ENCODE data around the gene PRR32. TPM values are rescaled to one million over a fixed set of nuclear protein-coding genes. Genes with fewer than 3 reads are reported as not detected.

The PRR32 gene
- total and polyA plus RNA-seq, 2 of the 8 experiments (the other 6 are each of a cell fraction or from before 2014, with no cell fraction given): not detected

DNA sequence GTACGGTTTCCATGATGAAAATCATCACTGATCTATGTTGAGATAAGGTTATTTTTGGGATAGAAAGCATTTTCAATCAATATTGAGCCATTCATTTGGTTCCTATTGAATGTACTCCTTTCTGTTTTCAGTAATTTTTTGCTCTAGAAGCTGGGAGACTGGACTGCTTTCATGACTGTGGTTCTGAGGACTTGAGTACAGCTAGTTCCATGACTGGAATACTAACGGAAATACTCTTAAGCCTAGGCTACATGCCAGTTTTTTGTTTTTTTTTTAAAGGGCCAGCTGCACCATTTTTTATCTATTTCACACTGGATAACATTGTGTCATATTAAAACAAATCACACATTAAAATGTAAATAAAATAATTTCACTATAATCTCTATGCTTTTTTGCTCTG is 16.7 kb downstream of the PRR32 start:
- ChIA-PET CTCF (ENCODE audit: partially characterized antibody) (interaction anchor here (0.6 kb wide), 1 partner anchor 50 kb away, joined by 3 read pairs; no protein-coding TSS in a partner anchor), POLR2A (ENCODE audit: partially characterized antibody) (no interaction called here)
- Histone ChIP-seq H4K8ac (ENCODE audit: extremely low read depth, insufficient read depth, low read length) (no peak overlapping the region), H2BK12ac (ENCODE audit: low read depth, low read length) (no peak overlapping the region), H3K9me3 (ENCODE audit: insufficient read depth in 2 of 2, low read depth in 1 of 2, low read length in 1 of 2) (no peaks in the 10 kb centered on the region), H3K4me3 (ENCODE audit: extremely low read depth in 1 of 4, insufficient read depth in 2 of 4, low read depth in 3 of 4, low read length in 4 of 4) (no peak overlapping the region), H3K14ac (ENCODE audit: insufficient read length) (no peak overlapping the region), H3K27me3 (replicated peaks in 1 of 4; ENCODE audit: control insufficient read depth in 3 of 4, extremely low read depth in 1 of 4, insufficient read depth in 3 of 4, low read length in 3 of 4) (no peaks in the 10 kb centered on the region), H3K36me3 (ENCODE audit: control insufficient read depth in 2 of 4, insufficient read depth in 4 of 4, low read length in 3 of 4) (no peaks in the 10 kb centered on the region), H2BK15ac (ENCODE audit: low read length) (no peak overlapping the region), H4K5ac (ENCODE audit: insufficient read length, low read depth, low read length) (no peak overlapping the region), H2AFZ (ENCODE audit: low read length) (no peak overlapping the region), H3K18ac (ENCODE audit: extremely low read depth, low read length) (no peak overlapping the region), H4K20me1 (replicated peaks in 1 of 2; ENCODE audit: control insufficient read depth in 1 of 2, insufficient read depth in 2 of 2, low read length in 2 of 2) (no peaks in the 10 kb centered on the region), H2BK5ac (ENCODE audit: low read depth, low read length) (no peak overlapping the region), H2BK20ac (ENCODE audit: low read length) (no peak overlapping the region), H3K56ac (replicated peaks; ENCODE audit: insufficient read length, low read depth, low read length) (no peak overlapping the region), H3K79me2 (ENCODE audit: control insufficient read depth in 1 of 2, insufficient read depth in 2 of 2, low read length in 2 of 2) (no peaks in the 10 kb centered on the region), H3K27ac (ENCODE audit: low read depth, low read length) (no peak overlapping the region), H3K79me1 (ENCODE audit: low read depth, low read length) (no peaks in the 10 kb centered on the region), H3K4ac (replicated peaks; ENCODE audit: insufficient read length, low read depth, low read length) (no peak overlapping the region), H3K23me2 (ENCODE audit: low read depth, low read length) (no peaks in the 10 kb centered on the region), H2AK5ac (ENCODE audit: low read depth, low read length) (no peak overlapping the region), H3K23ac (ENCODE audit: insufficient read length) (no peak overlapping the region), H2BK120ac (replicated peaks; ENCODE audit: low read depth, low read length) (no peak overlapping the region), H3K4me1 (replicated peaks in 1 of 4; ENCODE audit: control insufficient read depth in 3 of 4, insufficient read depth in 4 of 4, low read length in 3 of 4) (no peaks in the 10 kb centered on the region), H3K4me2 (ENCODE audit: insufficient read depth in 1 of 2, low read depth in 2 of 2, low read length in 2 of 2) (no peak overlapping the region), H3K9ac (replicated peaks in 1 of 4; ENCODE audit: extremely low read depth in 1 of 4, low read depth in 3 of 4, low read length in 3 of 4) (no peak overlapping the region), H4K91ac (replicated peaks; ENCODE audit: insufficient read length, low read length) (no peak overlapping the region)
- 88% methylated on average over 2 of the region's 2 CpGs; no CpG with 5 or more reads in 1 of the 2 experiments for WGBS, 2 experiments (ENCODE audit: extremely low coverage in 1 of 2, insufficient coverage in 1 of 2, insufficient read length in 1 of 2, insufficient replicate concordance in 2 of 2, low coverage in 1 of 2, low lambda C conversion rate in 2 of 2, missing lambda C conversion rate in 1 of 2)
- DNase-seq (ENCODE audit: low read depth in 1 of 2, low spot score in 2 of 2) (no peak), FAIRE-seq (no peak)
- TF ChIP-seq RNF2 (IDR thresholded peaks at IDR 0.05; ENCODE audit: borderline replicate concordance, low read depth, low read length, missing control alignments, poor library complexity, severe bottlenecking): no peak
- no peak for TF ChIP-seq SP4 (IDR thresholded peaks at IDR 0.05; ENCODE audit: low read length)
- no peak for TF ChIP-seq BRCA1 (IDR thresholded peaks at IDR 0.05; ENCODE audit: low read depth, low read length)
- TF ChIP-seq EGR1 (IDR thresholded peaks at IDR 0.05; ENCODE audit: borderline replicate concordance, low read depth, low read length): no peak
- TF ChIP-seq EP300 (IDR thresholded peaks at IDR 0.05; ENCODE audit: borderline replicate concordance in 1 of 2, low read depth in 2 of 2, low read length in 2 of 2): no peak
- TF ChIP-seq TEAD4 (IDR thresholded peaks at IDR 0.05; ENCODE audit: low read depth, low read length): no peak
- TF ChIP-seq HDAC6 (IDR thresholded peaks at IDR 0.05; ENCODE audit: low read depth, low read length): no peak
- no peak for TF ChIP-seq HDAC2 (IDR thresholded peaks at IDR 0.05; ENCODE audit: borderline replicate concordance in 1 of 2, low read depth in 2 of 2, low read length in 2 of 2)
